Neural cell (in vitro differentiated cells): ENCODE results near the gene MAP2K6. TPM values are rescaled to one million over a fixed set of nuclear protein-coding genes. Genes with fewer than 3 reads are reported as not detected.

Experiments
- H2AFZ ChIP-seq: fragments of 200-600, 300-800 bp; sonication (generic), shearing (Covaris generic); 2 replicates; pipeline ENCODE4 v1.6.0; 2014; ENCODE audit warnings: low read depth, mild to moderate bottlenecking, antibody characterized with exemption, low read length, moderate library complexity
- H3F3A ChIP-seq: fragments of 200-600 bp; shearing (Covaris generic); 2 replicates; pipeline ENCODE4 v1.6.1; 2016; ENCODE audit warnings: mild to moderate bottlenecking, moderate library complexity, mixed read lengths, antibody characterized with exemption, low read length; ENCODE audit not compliant: insufficient read depth, poor library complexity, severe bottlenecking
- H3K27ac ChIP-seq: fragments of 200-600, 300-800 bp; sonication (generic), shearing (Covaris generic); 2 replicates; pipeline ENCODE4 v1.5.1; 2014; ENCODE audit warnings: mild to moderate bottlenecking, low read length, moderate library complexity
- H3K27me3 ChIP-seq: fragments of 300-800, 200-600 bp; sonication (generic), shearing (Covaris generic); 2 replicates; pipeline ENCODE4 v1.6.0; 2014; ENCODE audit warnings: mild to moderate bottlenecking, low read depth, low read length, moderate library complexity; ENCODE audit not compliant: insufficient read depth
- H3K36me3 ChIP-seq: fragments of 300-800, 200-600 bp; sonication (generic), shearing (Covaris generic); 2 replicates; pipeline ENCODE4 v1.5.1; 2014; ENCODE audit warnings: mild to moderate bottlenecking, antibody characterized with exemption, low read length, moderate library complexity; ENCODE audit not compliant: insufficient read depth
- H3K4me2 ChIP-seq: fragments of 300-800, 200-600 bp; sonication (generic), shearing (Covaris generic); 2 replicates; pipeline ENCODE4 v1.6.0; 2014; ENCODE audit warnings: mild to moderate bottlenecking, low read length
- H3K4me3 ChIP-seq: fragments of 300-800, 200-600 bp; sonication (generic), shearing (Covaris generic); 2 replicates; pipeline ENCODE4 v1.5.1; 2014; ENCODE audit warnings: mild to moderate bottlenecking, low read length, moderate library complexity
- H3K79me2 ChIP-seq: fragments of 200-600 bp; shearing (Covaris generic); replicated peaks from 2 replicates; pipeline ENCODE4 v1.6.0; 2014; ENCODE audit warnings: mild to moderate bottlenecking, low read length, moderate library complexity; ENCODE audit not compliant: insufficient read depth
- H3K9ac ChIP-seq: fragments of 300-800, 200-600 bp; sonication (generic), shearing (Covaris generic); 2 replicates; pipeline ENCODE4 v1.6.1; 2016; ENCODE audit warnings: mild to moderate bottlenecking, low read length, mixed read lengths
- H3K9me2 ChIP-seq: fragments of 200-600 bp; shearing (Covaris generic); 2 replicates; pipeline ENCODE4 v1.6.1; 2016; ENCODE audit warnings: mild to moderate bottlenecking, low read length, mixed read lengths; ENCODE audit not compliant: insufficient read depth
- H3K9me3 ChIP-seq: fragments of 200-600, 300-800 bp; sonication (generic), shearing (Covaris generic); 2 replicates; pipeline ENCODE4 v1.6.1; 2016; ENCODE audit warnings: mild to moderate bottlenecking, mixed run types, low read length, moderate library complexity, mixed read lengths
- H4K20me1 ChIP-seq: fragments of 200-600 bp; shearing (Covaris generic); 2 replicates; pipeline ENCODE4 v1.6.1; 2016; ENCODE audit warnings: mild to moderate bottlenecking, mixed run types; ENCODE audit not compliant: insufficient read depth
- CTCF ChIP-seq: fragments of 450-650 bp; IDR thresholded peaks from 2 replicates; pipeline ENCODE4 v1.5.1; 2014; ENCODE audit warnings: antibody characterized with exemption, mild to moderate bottlenecking, moderate library complexity; ENCODE audit not compliant: poor library complexity, severe bottlenecking
- EP300 ChIP-seq: fragments of 450-650 bp; conservative IDR thresholded peaks from 2 replicates; pipeline ENCODE4 v1.6.1; 2014; ENCODE audit warnings: antibody characterized with exemption, mild to moderate bottlenecking, moderate library complexity; ENCODE audit not compliant: poor library complexity, severe bottlenecking
- EZH2 ChIP-seq: fragments of 200-600, 300-800 bp; shearing (Covaris generic), sonication (generic); IDR thresholded peaks from 2 replicates; pipeline ENCODE4 v1.6.1; 2014; ENCODE audit warnings: antibody characterized with exemption, low read length, borderline replicate concordance, mild to moderate bottlenecking; ENCODE audit not compliant: insufficient read depth, poor library complexity, severe bottlenecking
- MXI1 ChIP-seq: fragments of 450-650 bp; conservative IDR thresholded peaks from 2 replicates; pipeline ENCODE4 v1.6.1; 2014; ENCODE audit warnings: antibody characterized with exemption, mild to moderate bottlenecking; ENCODE audit not compliant: poor library complexity, severe bottlenecking
- POLR2AphosphoS5 ChIP-seq: IDR thresholded peaks from 2 replicates; pipeline ENCODE4 v1.6.1; 2012
- RAD21 ChIP-seq: fragments of 450-650 bp; conservative IDR thresholded peaks from 2 replicates; pipeline ENCODE4 v1.6.1; 2014; ENCODE audit warnings: antibody characterized with exemption, mild to moderate bottlenecking, moderate library complexity
- REST ChIP-seq: IDR thresholded peaks from 2 replicates; pipeline ENCODE4 v1.6.1; 2012; ENCODE audit warnings: borderline replicate concordance
- SMC3 ChIP-seq: fragments of 450-650 bp; conservative IDR thresholded peaks from 2 replicates; pipeline ENCODE4 v1.6.1; 2014; ENCODE audit warnings: antibody characterized with exemption, mild to moderate bottlenecking, moderate library complexity; ENCODE audit not compliant: poor library complexity
- TAF1 ChIP-seq: IDR thresholded peaks from 2 replicates; pipeline ENCODE4 v1.6.1; 2012; ENCODE audit warnings: low read depth
- polyA plus RNA-seq: library from polyadenylated mRNA; depleted of rRNA; stranded (reverse); fragments of >200 nt; gene quantifications from 2 replicates; pipeline ENCODE4 v1.2.3, GENCODE V29; 2014

MAP2K6 gene
- polyA plus RNA-seq, 1 donor from 2014 or later: 10.5 TPM

DNA sequence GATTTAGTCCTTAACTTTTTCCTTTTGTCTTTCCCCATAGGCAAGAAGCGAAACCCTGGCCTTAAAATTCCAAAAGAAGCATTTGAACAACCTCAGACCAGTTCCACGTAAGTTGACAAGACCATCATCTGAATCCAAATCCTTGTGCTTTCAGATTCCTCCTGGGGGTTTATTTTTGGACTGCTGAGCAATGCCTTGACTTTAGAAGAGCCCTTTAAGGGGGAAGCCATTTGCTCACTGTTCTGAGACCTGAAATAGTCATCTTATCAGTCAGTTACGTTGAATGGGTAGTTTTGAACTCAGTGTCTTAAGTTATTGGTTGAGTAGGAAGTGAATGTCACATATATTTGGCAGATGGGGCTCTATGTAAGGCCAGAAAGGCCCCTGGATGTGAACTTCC is 91.2 kb downstream of the MAP2K6 start:
- Histone ChIP-seq H3K9me2 (no peaks in the 10 kb centered on the region), H3K9ac (no peak overlapping the region), H3F3A (no peaks in the 10 kb centered on the region), H3K79me2 (no peaks in the 10 kb centered on the region), H3K36me3 (no peaks in the 10 kb centered on the region), H2AFZ (no peak overlapping the region), H3K4me3 (no peak overlapping the region), H3K9me3 (no peaks in the 10 kb centered on the region), H3K27ac (no peak overlapping the region), H3K4me2 (no peak overlapping the region), H4K20me1 (no peaks in the 10 kb centered on the region), H3K27me3 (no peaks in the 10 kb centered on the region)
- TF ChIP-seq EP300 (no peak), POLR2AphosphoS5 (no peak), SMC3 (no peak), REST (no peak), MXI1 (no peak), TAF1 (no peak), CTCF (no peak), RAD21 (no peak), EZH2 (no peak)

GRCh38 chr17:69506489-69506888 is 92.0 kb downstream of the MAP2K6 start:
- Histone ChIP-seq H3K9me2 (no peaks in the 10 kb centered on the region), H3K36me3 (no peaks in the 10 kb centered on the region), H3K9me3 (no peaks in the 10 kb centered on the region), H3K4me2 (no peak overlapping the region), H2AFZ (no peak overlapping the region), H3K9ac (no peak overlapping the region), H3F3A (no peaks in the 10 kb centered on the region), H3K79me2 (no peaks in the 10 kb centered on the region), H3K27ac (no peak overlapping the region), H3K27me3 (no peaks in the 10 kb centered on the region), H3K4me3 (no peak overlapping the region), H4K20me1 (no peaks in the 10 kb centered on the region)
- TF ChIP-seq SMC3 (no peak), TAF1 (no peak), CTCF (no peak), REST (no peak), EZH2 (no peak), POLR2AphosphoS5 (no peak), MXI1 (no peak), EP300 (no peak), RAD21 (no peak)
